Measurements from ENCODE around the gene APH1A.
A peak's percentile ranks its signal among the peaks of the same experiment; 100 is the strongest.

APH1A gene

GRCh38 chr1:150269451-150269850 lies 635 bp upstream of the APH1A start:
- ATAC-seq (ENCODE audit: low read depth): no peak
- no peaks in the 10 kb centered on the region for H3K4me1 ChIP-seq (ENCODE audit: insufficient read depth, poor library complexity, severe bottlenecking)
- H3K36me3 ChIP-seq (ENCODE audit: low read depth): peaks cover 29% of the 10 kb centered on the region
- TF ChIP-seq, protein P1, sequence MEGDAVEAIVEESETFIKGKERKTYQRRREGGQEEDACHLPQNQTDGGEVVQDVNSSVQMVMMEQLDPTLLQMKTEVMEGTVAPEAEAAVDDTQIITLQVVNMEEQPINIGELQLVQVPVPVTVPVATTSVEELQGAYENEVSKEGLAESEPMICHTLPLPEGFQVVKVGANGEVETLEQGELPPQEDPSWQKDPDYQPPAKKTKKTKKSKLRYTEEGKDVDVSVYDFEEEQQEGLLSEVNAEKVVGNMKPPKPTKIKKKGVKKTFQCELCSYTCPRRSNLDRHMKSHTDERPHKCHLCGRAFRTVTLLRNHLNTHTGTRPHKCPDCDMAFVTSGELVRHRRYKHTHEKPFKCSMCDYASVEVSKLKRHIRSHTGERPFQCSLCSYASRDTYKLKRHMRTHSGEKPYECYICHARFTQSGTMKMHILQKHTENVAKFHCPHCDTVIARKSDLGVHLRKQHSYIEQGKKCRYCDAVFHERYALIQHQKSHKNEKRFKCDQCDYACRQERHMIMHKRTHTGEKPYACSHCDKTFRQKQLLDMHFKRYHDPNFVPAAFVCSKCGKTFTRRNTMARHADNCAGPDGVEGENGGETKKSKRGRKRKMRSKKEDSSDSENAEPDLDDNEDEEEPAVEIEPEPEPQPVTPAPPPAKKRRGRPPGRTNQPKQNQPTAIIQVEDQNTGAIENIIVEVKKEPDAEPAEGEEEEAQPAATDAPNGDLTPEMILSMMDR (IDR thresholded peaks at IDR 0.05; ENCODE audit: poor library complexity, severe bottlenecking): no peak
- H3K27ac ChIP-seq (ENCODE audit: poor library complexity, severe bottlenecking): peak overlapping the region; percentile 49
- H3K9me3 ChIP-seq (ENCODE audit: severe bottlenecking): no peaks in the 10 kb centered on the region
- no peak for DNase-seq (ENCODE audit: low spot score)
- peak overlapping the region; percentile 83 for H3K4me3 ChIP-seq (ENCODE audit: severe bottlenecking)
- H3K27me3 ChIP-seq (ENCODE audit: insufficient read depth, poor library complexity, severe bottlenecking): no peaks in the 10 kb centered on the region

GRCh38 chr1:150268340-150268704 lies 494 bp downstream of the APH1A start:
- Histone ChIP-seq H3K27ac (ENCODE audit: poor library complexity, severe bottlenecking) (peak overlapping the region; percentile 49), H3K27me3 (ENCODE audit: insufficient read depth, poor library complexity, severe bottlenecking) (no peaks in the 10 kb centered on the region), H3K4me3 (ENCODE audit: severe bottlenecking) (peak overlapping the region; percentile 83), H3K9me3 (ENCODE audit: severe bottlenecking) (no peaks in the 10 kb centered on the region), H3K36me3 (ENCODE audit: low read depth) (peaks cover 29% of the 10 kb centered on the region), H3K4me1 (ENCODE audit: insufficient read depth, poor library complexity, severe bottlenecking) (peaks cover 1% of the 10 kb centered on the region)
- ATAC-seq (ENCODE audit: low read depth) (peak; percentile 51), DNase-seq (ENCODE audit: low spot score) (no peak)
- TF ChIP-seq, protein P1 (IDR thresholded peaks at IDR 0.05; ENCODE audit: poor library complexity, severe bottlenecking): no peak

GRCh38 chr1:150267896-150268295 lies 920 bp downstream of the APH1A start:
- H3K27ac ChIP-seq (ENCODE audit: poor library complexity, severe bottlenecking): peak overlapping the region; percentile 49
- H3K4me3 ChIP-seq (ENCODE audit: severe bottlenecking): peak overlapping the region; percentile 83
- DNase-seq (ENCODE audit: low spot score) (no peak), ATAC-seq (ENCODE audit: low read depth) (no peak)
- H3K9me3 ChIP-seq (ENCODE audit: severe bottlenecking): no peaks in the 10 kb centered on the region
- H3K4me1 ChIP-seq (ENCODE audit: insufficient read depth, poor library complexity, severe bottlenecking): peaks cover 6% of the 10 kb centered on the region
- TF ChIP-seq, protein P1 (IDR thresholded peaks at IDR 0.05; ENCODE audit: poor library complexity, severe bottlenecking): no peak
- no peaks in the 10 kb centered on the region for H3K27me3 ChIP-seq (ENCODE audit: insufficient read depth, poor library complexity, severe bottlenecking)
- H3K36me3 ChIP-seq (ENCODE audit: low read depth): peaks cover 29% of the 10 kb centered on the region

DNA sequence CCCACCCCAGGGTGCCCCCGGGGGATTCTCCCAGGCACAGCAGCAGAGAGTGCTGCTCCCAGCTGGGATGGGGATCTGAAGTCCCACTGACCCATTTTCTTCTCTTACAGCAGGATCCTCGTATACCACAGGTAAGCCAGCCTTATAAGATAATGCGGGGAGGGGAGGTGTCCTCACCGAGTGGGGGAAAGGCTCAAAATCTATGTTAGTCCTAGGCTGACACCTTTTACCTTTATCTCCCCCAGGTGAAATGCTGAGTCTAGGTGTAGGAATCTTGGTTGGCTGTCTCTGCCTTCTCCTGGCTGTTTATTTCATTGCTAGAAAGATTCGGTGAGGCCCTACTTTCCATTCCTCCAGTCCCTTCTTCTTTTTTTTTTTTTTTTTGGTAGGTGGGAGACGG lies 5.3 kb downstream of the APH1A start:
- TF ChIP-seq, protein P1 (IDR thresholded peaks at IDR 0.05; ENCODE audit: poor library complexity, severe bottlenecking): no peak
- Histone ChIP-seq H3K4me1 (ENCODE audit: insufficient read depth, poor library complexity, severe bottlenecking) (peaks cover 39% of the 10 kb centered on the region), H3K9me3 (ENCODE audit: severe bottlenecking) (no peaks in the 10 kb centered on the region), H3K27me3 (ENCODE audit: insufficient read depth, poor library complexity, severe bottlenecking) (no peaks in the 10 kb centered on the region), H3K4me3 (ENCODE audit: severe bottlenecking) (no peak overlapping the region), H3K36me3 (ENCODE audit: low read depth) (peaks cover 29% of the 10 kb centered on the region), H3K27ac (ENCODE audit: poor library complexity, severe bottlenecking) (peak overlapping the region; percentile 96)
- ATAC-seq (ENCODE audit: low read depth) (no peak), DNase-seq (ENCODE audit: low spot score) (no peak)

- DNase-seq (ENCODE audit: low spot score): no peak
- H3K9me3 ChIP-seq (ENCODE audit: severe bottlenecking): no peaks in the 10 kb centered on the region
- TF ChIP-seq, protein P1 (IDR thresholded peaks at IDR 0.05; ENCODE audit: poor library complexity, severe bottlenecking): peak; percentile 9
- peak; percentile 65 for ATAC-seq (ENCODE audit: low read depth)
- peaks cover 39% of the 10 kb centered on the region for H3K4me1 ChIP-seq (ENCODE audit: insufficient read depth, poor library complexity, severe bottlenecking)
- no peaks in the 10 kb centered on the region for H3K27me3 ChIP-seq (ENCODE audit: insufficient read depth, poor library complexity, severe bottlenecking)
- peaks cover 29% of the 10 kb centered on the region for H3K36me3 ChIP-seq (ENCODE audit: low read depth)
- H3K4me3 ChIP-seq (ENCODE audit: severe bottlenecking): no peak overlapping the region
- peak overlapping the region; percentile 96 for H3K27ac ChIP-seq (ENCODE audit: poor library complexity, severe bottlenecking)
Measured at GRCh38 chr1:150262388-150263320, 6.2 kb downstream of the APH1A start.
